ENCODE data around the gene SFTPD.

The SFTPD gene

GRCh38 chr10:79984851-79985250, 35.9 kb upstream of the SFTPD start:
- TF ChIP-seq, protein P1, sequence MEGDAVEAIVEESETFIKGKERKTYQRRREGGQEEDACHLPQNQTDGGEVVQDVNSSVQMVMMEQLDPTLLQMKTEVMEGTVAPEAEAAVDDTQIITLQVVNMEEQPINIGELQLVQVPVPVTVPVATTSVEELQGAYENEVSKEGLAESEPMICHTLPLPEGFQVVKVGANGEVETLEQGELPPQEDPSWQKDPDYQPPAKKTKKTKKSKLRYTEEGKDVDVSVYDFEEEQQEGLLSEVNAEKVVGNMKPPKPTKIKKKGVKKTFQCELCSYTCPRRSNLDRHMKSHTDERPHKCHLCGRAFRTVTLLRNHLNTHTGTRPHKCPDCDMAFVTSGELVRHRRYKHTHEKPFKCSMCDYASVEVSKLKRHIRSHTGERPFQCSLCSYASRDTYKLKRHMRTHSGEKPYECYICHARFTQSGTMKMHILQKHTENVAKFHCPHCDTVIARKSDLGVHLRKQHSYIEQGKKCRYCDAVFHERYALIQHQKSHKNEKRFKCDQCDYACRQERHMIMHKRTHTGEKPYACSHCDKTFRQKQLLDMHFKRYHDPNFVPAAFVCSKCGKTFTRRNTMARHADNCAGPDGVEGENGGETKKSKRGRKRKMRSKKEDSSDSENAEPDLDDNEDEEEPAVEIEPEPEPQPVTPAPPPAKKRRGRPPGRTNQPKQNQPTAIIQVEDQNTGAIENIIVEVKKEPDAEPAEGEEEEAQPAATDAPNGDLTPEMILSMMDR (IDR thresholded peaks at IDR 0.05; ENCODE audit: unreplicated experiment in 3 of 3) = no peak
- peaks cover 46% of the 10 kb centered on the region for H3K27me3 Mint-ChIP-seq (ENCODE audit: low read depth)
- peaks cover 12% of the 10 kb centered on the region for H3K4me1 Mint-ChIP-seq
- H3K4me3 Mint-ChIP-seq = no peak overlapping the region
- H3K36me3 Mint-ChIP-seq (ENCODE audit: low read depth) = no peaks in the 10 kb centered on the region
- H3K9me3 Mint-ChIP-seq = peaks cover 13% of the 10 kb centered on the region
- no peak overlapping the region for H3K27ac Mint-ChIP-seq

DNA sequence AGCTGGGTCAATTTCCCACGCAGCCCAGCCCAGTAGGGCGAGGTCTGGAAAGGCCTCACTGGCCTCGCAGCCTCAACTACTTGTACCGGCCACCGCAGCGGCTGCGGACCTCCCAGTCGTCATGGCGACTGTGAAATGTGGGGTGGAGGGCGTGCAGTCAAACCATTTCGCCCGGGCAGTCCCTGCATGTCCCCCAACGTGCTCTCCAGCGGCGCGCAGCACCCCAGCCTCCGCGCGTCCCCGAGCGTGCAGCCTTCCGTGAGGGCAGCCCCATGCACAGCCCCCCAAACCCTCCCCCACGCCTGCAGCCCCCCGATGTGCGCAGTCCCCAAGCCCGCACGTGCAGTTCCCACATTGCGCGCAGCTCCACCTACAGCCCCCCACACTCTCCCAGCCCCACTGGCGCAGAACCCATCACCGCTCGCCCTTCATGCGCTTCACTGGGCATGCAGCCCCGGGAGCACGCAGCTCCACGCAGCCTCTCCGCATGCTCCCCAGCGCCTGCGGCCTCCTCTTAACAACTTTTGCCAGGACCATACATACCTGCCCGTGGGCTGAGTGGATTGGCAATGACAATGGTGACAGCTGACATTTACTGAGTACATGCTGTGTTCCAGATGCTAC, 34.5 kb upstream of the SFTPD start:
- Mint-ChIP-seq H3K9me3 (peaks cover 2% of the 10 kb centered on the region), H3K4me3 (peak overlapping the region; percentile 75 to 85 (median 78)), H3K4me1 (peaks cover 12% of the 10 kb centered on the region), H3K36me3 (ENCODE audit: low read depth) (no peaks in the 10 kb centered on the region), H3K27me3 (ENCODE audit: low read depth) (peaks cover 55% of the 10 kb centered on the region), H3K27ac (no peak overlapping the region)
- TF ChIP-seq, protein P1 (IDR thresholded peaks at IDR 0.05; ENCODE audit: unreplicated experiment in 3 of 3) = no peak

GRCh38 chr10:79982861-79983260, 34.0 kb upstream of the SFTPD start:
- Mint-ChIP-seq H3K9me3 (no peaks in the 10 kb centered on the region), H3K27ac (peak overlapping the region in 2 of 3 experiments; percentile 22 to 51), H3K27me3 (ENCODE audit: low read depth) (peaks cover 55% of the 10 kb centered on the region), H3K4me3 (peak overlapping the region; percentile 75 to 85 (median 78)), H3K36me3 (ENCODE audit: low read depth) (no peaks in the 10 kb centered on the region), H3K4me1 (peaks cover 12% of the 10 kb centered on the region)
- TF ChIP-seq, protein P1 (IDR thresholded peaks at IDR 0.05; ENCODE audit: unreplicated experiment in 3 of 3) = no peak

DNA sequence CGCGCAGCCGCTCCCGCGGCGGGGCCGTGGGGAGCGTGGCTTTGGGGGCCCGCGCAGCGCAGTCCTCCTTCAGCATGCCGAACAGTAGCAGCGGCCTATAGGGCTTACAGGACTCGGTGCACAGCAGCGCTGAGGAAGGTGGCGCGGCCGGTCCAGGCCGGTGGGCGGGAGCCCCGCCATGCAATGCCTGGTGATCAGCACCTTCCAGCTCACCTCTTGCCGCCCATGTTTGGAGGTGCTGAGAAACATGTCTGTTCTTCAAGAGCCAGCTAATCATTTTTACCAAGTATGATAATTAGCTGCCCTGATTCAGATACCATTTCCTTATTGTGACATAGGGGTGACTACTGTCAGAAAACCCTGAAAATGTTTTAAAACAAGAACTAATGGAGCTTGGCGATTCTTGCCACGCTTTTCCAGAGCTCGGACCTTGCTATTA, 33.5 kb upstream of the SFTPD start:
- TF ChIP-seq, protein P1 (IDR thresholded peaks at IDR 0.05; ENCODE audit: unreplicated experiment in 3 of 3) = no peak
- peaks cover 12% of the 10 kb centered on the region for H3K4me1 Mint-ChIP-seq
- H3K4me3 Mint-ChIP-seq = peak overlapping the region; percentile 75 to 85 (median 78)
- H3K9me3 Mint-ChIP-seq = peaks cover 3% of the 10 kb centered on the region
- peak overlapping the region in 2 of 3 experiments; percentile 22 to 51 for H3K27ac Mint-ChIP-seq
- no peaks in the 10 kb centered on the region for H3K36me3 Mint-ChIP-seq (ENCODE audit: low read depth)
- peaks cover 52% of the 10 kb centered on the region for H3K27me3 Mint-ChIP-seq (ENCODE audit: low read depth)

DNA sequence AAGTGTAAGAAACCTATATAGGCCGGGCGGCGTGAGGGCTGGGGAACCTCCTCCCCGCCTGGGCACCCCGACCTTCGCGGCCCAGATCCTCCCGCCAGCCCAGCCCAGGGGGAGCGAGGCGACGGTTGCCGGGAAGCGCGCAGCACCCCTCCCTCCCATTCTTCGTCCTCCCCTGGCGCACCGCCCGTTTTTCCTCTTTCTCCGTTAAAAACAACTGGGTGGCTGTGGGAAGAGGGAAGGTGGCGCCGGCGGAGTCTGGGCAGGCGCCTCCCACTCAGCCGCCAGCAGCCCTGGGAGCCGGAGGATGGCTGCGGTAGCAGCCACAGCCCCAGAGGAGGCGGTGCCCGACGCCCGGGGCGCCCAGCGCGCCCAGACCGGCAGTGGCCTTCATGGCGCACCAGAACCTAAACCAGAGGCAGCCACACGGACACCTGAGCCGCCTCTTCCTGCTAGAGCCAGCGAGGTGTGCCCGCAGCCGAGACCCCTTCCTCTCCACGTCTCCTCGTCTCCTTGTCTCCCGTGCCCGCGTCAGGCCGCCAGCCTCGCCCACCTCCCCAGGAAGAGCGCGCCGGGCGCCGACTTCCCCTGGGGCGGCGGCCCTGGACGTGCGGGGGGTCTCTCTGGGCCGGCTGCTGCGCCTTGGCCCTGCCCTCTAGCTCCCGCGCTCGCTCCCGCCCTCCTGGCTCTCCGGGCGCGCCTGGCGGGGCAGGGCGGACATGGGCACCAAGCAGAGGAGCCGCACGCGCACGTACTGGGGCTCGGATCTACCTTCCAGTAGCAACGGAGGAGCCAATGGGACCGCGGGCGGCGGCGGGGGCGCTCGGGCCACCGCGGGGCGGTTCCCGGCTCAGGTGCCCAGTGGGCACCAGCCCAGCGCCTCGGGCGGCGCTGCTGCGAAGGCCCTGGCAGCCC, 32.8 kb upstream of the SFTPD start:
- peak overlapping the region; percentile 75 to 85 (median 76) for H3K4me3 Mint-ChIP-seq
- H3K27me3 Mint-ChIP-seq (ENCODE audit: low read depth) = peaks cover 46% of the 10 kb centered on the region
- peak overlapping the region in 2 of 3 experiments; percentile 1 to 19 for H3K27ac Mint-ChIP-seq
- no peaks in the 10 kb centered on the region for H3K36me3 Mint-ChIP-seq (ENCODE audit: low read depth)
- H3K9me3 Mint-ChIP-seq = peaks cover 6% of the 10 kb centered on the region
- TF ChIP-seq, protein P1 (IDR thresholded peaks at IDR 0.05; ENCODE audit: unreplicated experiment in 3 of 3) = peak in 1 of 3 experiments; percentile 10
- H3K4me1 Mint-ChIP-seq = peaks cover 12% of the 10 kb centered on the region
